Measurements from ENCODE around the gene RABL3. TPM values are rescaled to one million over a fixed set of nuclear protein-coding genes. Genes with fewer than 3 reads are reported as not detected.

RABL3 gene
- total and polyA plus RNA-seq, 2 of the 13 experiments (the other 11 are each of a cell fraction or from before 2014, with no cell fraction given) = 4.8 to 31.9 TPM

- peak; percentile 61 for TF ChIP-seq HNF1A (IDR thresholded peaks at IDR 0.05; ENCODE audit: low read depth)
- TF ChIP-seq HNF1A (CRISPR knock-in tag; IDR thresholded peaks at IDR 0.05; ENCODE audit: borderline replicate concordance) = peak; percentile 80; the same call in 1 of the 2 replicates
- TF ChIP-seq GATAD2A (CRISPR knock-in tag; IDR thresholded peaks at IDR 0.05) = peak; percentile 93
- no peak for TF ChIP-seq ZNF883 (CRISPR knock-in tag; IDR thresholded peaks at IDR 0.05; ENCODE audit: not compliant biosample characterization)
- TF ChIP-seq ATF7 (IDR thresholded peaks at IDR 0.05) = peak; percentile 71
- no peak for TF ChIP-seq ATF7 (CRISPR knock-in tag; IDR thresholded peaks at IDR 0.05)
- TF ChIP-seq NR2F6 (IDR thresholded peaks at IDR 0.05) = peak; percentile 64
- TF ChIP-seq NR2F6 (CRISPR knock-in tag; IDR thresholded peaks at IDR 0.05) = peak; percentile 79; the same call in 1 of the 2 replicates
- peak; percentile 62 for TF ChIP-seq RBFOX2 (IDR thresholded peaks at IDR 0.05; ENCODE audit: low read depth, low read length)
- no peak for TF ChIP-seq NBN (conservative IDR thresholded peaks at IDR 0.05)
- TF ChIP-seq KDM2A (CRISPR knock-in tag; IDR thresholded peaks at IDR 0.05; ENCODE audit: borderline replicate concordance, low read depth) = 0 out of 2 replicates have a peak, but pooled peaks have one; percentile 28
- peak; percentile 79 for TF ChIP-seq FOSL2 (CRISPR knock-in tag; IDR thresholded peaks at IDR 0.05)
- TF ChIP-seq PBX3 (CRISPR knock-in tag; IDR thresholded peaks at IDR 0.05; ENCODE audit: borderline replicate concordance) = no peak
- TF ChIP-seq ZFP1 (CRISPR knock-in tag; IDR thresholded peaks at IDR 0.05) = peak; percentile 89; the same call in 1 of the 2 replicates
- peak; percentile 83 for TF ChIP-seq ISL2 (CRISPR knock-in tag; IDR thresholded peaks at IDR 0.05)
- peak; percentile 82 for TF ChIP-seq IRF2 (CRISPR knock-in tag; IDR thresholded peaks at IDR 0.05)
- TF ChIP-seq ZEB1 (IDR thresholded peaks at IDR 0.05; ENCODE audit: insufficient replicate concordance, low read depth) = peak; percentile 22
- TF ChIP-seq ZNF205 (CRISPR knock-in tag; IDR thresholded peaks at IDR 0.05) = peak; percentile 43; the same call in 1 of the 2 replicates
- 0 out of 2 replicates have a peak, but pooled peaks have one; percentile 36 for TF ChIP-seq PATZ1 (CRISPR knock-in tag; IDR thresholded peaks at IDR 0.05)
- peak; percentile 58; the same call in 1 of the 2 replicates for TF ChIP-seq YEATS4 (CRISPR knock-in tag; IDR thresholded peaks at IDR 0.05; ENCODE audit: borderline replicate concordance)
- peak; percentile 80 for TF ChIP-seq ASH2L (IDR thresholded peaks at IDR 0.05; ENCODE audit: insufficient read length, low read depth, low read length)
- TF ChIP-seq SOX13 (IDR thresholded peaks at IDR 0.05) = peak; percentile 20; the same call in 1 of the 2 replicates
- peak in 1 of 2 experiments; percentile 94; a peak in 2 of 4 replicates for TF ChIP-seq SOX13 (CRISPR knock-in tag; conservative IDR thresholded peaks at IDR 0.05 in 1 of 2, IDR thresholded peaks at IDR 0.05 in 1 of 2)
- 0 out of 2 replicates have a peak, but pooled peaks have one; percentile 50 for TF ChIP-seq ZNF3 (CRISPR knock-in tag; IDR thresholded peaks at IDR 0.05)
- TF ChIP-seq CREB1 (IDR thresholded peaks at IDR 0.05) = peak; percentile 42
- peak; percentile 87 for TF ChIP-seq CREB1 (CRISPR knock-in tag; IDR thresholded peaks at IDR 0.05)
- TF ChIP-seq TCF7 (IDR thresholded peaks at IDR 0.05; ENCODE audit: low read depth) = 0 out of 2 replicates have a peak, but pooled peaks have one; percentile 20
These were observed 60.1 kb downstream of the RABL3 start, which contains the start of gene HGD (continued) for GRCh38 chr3:120682095-120682681.

All from HepG2 (cell line).